GM12872 (cell line): Measurements from ENCODE around the gene CD33.

Experiments
- CTCF ChIP-seq: IDR thresholded peaks from 3 replicates; pipeline ENCODE4 v1.5.1; 2011; ENCODE audit warnings: low read depth, mild to moderate bottlenecking, low read length, moderate library complexity; ENCODE audit not compliant: insufficient read depth

The CD33 gene

DNA sequence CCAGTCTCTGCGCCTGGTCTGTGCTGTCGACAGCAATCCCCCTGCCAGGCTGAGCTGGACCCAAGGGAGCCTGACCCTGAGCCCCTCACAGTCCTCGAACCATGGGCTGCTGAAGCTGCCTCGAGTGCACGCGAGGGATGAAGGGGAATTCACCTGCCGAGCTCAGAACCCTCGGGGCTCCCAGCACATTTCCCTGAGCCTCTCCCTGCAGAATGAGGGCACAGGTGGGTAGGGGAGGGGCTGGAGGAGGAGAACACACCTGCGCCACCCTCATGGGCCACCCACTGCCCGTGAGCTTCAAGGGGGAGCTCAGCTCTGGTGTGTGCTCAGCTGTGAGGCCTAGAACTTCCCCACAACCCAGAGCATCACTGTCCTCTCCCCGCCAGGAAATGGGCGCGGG, 38.6 kb upstream of the CD33 start:
- TF ChIP-seq CTCF: no peak

DNA sequence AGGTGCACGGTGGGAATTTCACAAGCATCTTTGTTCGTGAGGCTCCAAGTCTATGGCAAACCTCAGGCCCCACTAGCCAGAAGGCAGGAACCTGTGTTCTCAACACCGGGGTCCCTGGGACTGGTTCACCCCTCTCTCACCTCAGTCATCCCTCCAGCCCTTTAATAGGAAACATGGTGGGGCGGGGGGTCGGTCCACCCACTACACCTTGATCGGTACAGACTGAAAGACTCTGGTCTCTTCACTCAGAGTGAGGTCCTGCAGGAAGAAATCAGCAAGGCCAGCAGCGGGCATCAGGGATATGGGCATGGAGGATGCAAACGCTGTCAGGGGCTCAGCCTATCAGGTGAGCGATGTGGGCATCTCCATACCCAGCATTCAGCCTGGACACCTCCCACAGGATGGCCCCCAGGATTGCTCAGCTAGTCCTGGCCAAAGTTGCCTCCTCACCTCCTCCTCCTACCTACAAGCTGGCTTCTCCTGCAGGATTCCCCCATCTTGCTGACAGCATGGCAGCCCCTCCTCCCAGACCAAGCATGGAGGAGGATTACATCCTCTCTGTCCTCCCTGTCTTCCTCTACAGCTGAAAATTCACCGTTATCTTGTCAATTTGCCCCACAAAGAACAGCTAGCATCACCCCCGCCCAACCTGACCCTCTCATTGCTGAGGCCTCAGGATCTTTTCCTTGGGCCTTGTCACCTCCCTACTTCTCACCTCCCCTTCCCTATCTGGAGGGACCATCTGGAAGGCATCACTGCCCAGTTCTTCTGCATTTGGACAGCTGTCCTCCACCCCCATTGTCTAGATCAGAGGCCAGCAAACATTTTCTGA, 37.3 kb upstream of the CD33 start:
- no peak for TF ChIP-seq CTCF

DNA sequence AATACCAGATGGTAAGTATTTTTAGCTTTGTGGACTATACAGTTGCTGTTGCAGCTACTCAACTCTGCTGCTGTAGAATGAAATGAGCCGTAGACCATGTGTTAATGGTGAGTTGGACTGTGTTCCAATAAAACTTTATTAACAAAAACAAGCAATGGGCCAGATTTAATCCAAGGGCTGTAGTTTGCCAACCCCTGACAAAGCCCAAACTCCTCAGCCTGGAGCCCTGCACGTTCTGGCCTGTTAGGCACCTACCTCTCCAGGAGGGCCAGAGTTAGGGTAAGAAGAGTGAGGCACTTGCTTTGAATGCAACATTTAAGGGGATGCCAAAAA, 36.7 kb upstream of the CD33 start:
- TF ChIP-seq CTCF: no peak

DNA sequence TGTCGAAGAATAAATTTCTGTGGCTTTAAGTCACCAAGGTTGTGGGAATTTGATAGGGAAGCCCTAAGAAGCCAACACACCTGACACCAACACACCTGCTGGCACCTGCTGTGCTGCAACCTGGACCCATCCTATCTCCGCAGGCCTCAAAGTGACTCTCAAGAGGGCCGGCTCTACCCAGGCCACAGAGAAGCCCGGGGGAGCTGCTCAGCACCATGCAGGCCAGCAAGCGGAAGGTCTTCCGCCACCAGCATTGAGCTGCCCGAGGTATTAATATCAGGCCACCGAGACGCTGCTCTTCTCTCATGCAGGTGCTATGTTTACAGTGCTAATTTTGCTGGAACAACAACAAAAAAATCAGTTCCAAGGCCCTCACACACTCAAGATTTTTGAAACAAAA, 32.2 kb upstream of the CD33 start:
- no peak for TF ChIP-seq CTCF

- TF ChIP-seq CTCF: no peak
These were observed 30.2 kb upstream of the CD33 start for GRCh38 chr19:51194527-51195315.

GRCh38 chr19:51195316-51195586, 29.6 kb upstream of the CD33 start:
- TF ChIP-seq CTCF: no peak

DNA sequence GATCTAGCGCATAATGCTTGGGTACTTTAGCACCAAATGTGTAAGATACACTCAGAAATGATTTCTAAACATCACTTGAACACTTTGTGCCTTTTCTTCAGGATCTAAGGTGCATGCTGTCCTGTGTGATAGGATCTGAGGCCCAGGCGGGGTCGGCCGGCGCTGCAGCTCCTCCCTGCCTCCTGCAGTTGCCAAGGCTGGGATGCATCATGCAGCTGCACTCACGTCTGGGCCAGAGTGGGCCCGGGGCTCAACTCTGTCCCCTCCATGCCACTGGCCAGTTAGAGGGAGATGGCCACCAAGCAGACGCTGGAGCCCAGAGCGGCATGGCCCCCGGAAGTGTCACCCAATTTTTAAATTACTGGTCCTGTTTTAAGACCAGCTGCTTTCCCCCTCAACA, 29.3 kb upstream of the CD33 start:
- no peak for TF ChIP-seq CTCF
